ENCODE data around the gene CCL1.
"Not testable (repeated sequence)": the region's sequence is repeated elsewhere in the genome, so short reads cannot be mapped to it uniquely, and the experiment has no call there.

CCL1 gene

GRCh38 chr17:34358631-34359030 is 4.4 kb downstream of the CCL1 start:
- no peak overlapping the region for H3K4me3 ChIP-seq (ENCODE audit: low read length)
- TF ChIP-seq ZNF274 (IDR thresholded peaks at IDR 0.05; ENCODE audit: low read depth, low read length): no peak

DNA sequence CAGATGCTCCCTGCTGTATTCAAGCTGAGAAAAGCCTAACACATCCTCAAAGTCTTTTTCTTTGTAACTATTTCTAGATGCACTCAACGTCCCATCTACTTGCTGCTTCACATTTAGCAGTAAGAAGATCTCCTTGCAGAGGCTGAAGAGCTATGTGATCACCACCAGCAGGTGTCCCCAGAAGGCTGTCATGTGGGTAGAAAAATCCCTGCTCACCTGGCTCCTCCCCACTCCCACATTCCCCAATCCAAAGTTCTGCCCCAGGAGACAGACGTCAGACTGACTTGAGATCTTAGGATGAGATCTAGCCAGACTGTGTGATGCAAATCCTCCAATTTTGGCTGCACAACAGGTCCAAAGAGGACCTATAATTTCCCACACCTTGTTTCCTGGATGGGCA is 5.6 kb downstream of the CCL1 start:
- no peak for TF ChIP-seq ZNF274 (IDR thresholded peaks at IDR 0.05; ENCODE audit: low read depth, low read length)
- H3K4me3 ChIP-seq (ENCODE audit: low read length): no peak overlapping the region

DNA sequence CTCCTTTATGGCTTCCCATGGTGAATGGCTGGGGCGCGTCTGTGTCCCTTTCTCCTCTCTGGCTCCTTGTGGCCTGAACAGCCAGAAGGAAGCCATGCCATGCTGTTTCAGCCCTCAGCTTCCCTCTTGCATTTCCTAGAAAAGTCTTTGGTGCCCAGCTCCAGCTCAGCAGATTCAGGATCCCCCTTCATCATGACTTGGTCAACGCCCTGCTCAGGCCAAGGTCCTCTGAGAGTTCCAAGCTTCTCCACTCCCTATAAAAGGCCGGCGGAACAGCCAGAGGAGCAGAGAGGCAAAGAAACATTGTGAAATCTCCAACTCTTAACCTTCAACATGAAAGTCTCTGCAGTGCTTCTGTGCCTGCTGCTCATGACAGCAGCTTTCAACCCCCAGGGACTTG is 6.8 kb downstream of the CCL1 start, which contains the start of gene CCL13:
TSS of gene CCL13 (plus strand) at position 287 of the 400 bp plus-strand sequence. CDS start at position 334, 47 bp downstream.
- no peak for TF ChIP-seq ZNF274 (IDR thresholded peaks at IDR 0.05; ENCODE audit: low read depth, low read length)
- H3K4me3 ChIP-seq (ENCODE audit: low read length): no peak within 1 kb of the TSS

DNA sequence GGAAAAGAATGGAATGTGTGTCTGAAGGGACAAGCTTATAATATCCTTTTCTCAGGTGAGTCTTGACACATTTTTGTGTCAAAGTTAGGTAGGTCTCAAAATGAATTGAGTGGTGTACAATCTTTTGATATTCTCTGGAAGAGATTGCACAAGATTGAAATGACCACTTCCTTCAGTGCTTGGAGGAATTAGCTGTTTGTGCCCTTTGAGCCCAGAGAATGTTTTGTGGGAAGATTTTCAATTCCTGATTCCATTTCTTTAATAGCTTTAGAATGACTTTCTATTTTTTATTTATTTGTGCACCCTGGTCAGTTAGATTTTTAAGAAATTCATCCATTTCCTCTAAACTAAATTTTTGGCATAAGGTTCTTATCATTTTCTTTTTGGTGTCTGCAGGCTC is 8.4 kb downstream of the CCL1 start:
- TF ChIP-seq ZNF274 (IDR thresholded peaks at IDR 0.05; ENCODE audit: low read depth, low read length): no peak
- no peak overlapping the region for H3K4me3 ChIP-seq (ENCODE audit: low read length)

- no peak for TF ChIP-seq ZNF274 (IDR thresholded peaks at IDR 0.05; ENCODE audit: low read depth, low read length)
Observed at GRCh38 chr17:34352191-34352590, 10.8 kb downstream of the CCL1 start.

DNA sequence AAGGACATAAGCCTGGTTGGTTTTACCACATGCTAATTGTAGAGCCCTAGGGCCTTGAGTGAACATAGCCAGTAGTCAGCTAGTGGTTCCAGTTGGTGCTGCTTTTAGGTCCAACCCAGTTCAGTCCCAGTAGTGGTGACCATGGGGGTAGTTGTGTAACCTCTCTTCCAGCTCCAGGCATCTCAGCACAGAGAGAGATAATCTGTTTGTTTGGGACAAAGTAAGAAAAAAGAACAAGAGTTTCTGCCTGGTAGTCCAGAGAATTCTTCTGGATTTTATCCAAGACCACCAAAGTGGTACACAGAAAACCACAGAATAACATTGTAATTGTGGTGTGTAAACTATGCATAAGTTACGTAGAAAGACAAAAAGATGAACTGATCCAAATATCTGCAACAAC is 11.9 kb downstream of the CCL1 start:
- TF ChIP-seq ZNF274 (IDR thresholded peaks at IDR 0.05; ENCODE audit: low read depth, low read length): no peak

More at GRCh38 chr17:34352191-34352590, 10.8 kb downstream of the CCL1 start:
- H3K4me3 ChIP-seq (ENCODE audit: low read length): no peak overlapping the region

DNA sequence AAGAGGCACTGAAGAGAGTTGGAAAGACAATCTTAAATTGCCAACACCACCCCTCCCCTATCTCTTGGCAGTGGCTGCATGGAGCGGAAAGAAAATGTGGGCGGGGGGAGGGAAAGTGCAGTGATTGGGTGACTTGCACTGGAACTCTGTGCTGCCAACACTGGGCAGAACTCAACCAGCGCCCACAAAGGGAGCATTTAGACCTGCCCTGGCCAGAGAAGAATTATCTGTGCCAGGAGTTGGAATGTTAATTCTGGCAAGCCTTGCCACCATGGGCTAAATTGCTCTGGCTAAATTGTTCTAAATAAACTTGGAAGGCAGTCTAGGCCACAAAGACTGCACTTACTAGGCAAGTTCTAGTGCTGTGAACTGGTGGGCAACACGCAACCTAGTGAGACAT is 13.3 kb downstream of the CCL1 start:
- no peak for TF ChIP-seq ZNF274 (IDR thresholded peaks at IDR 0.05; ENCODE audit: low read depth, low read length)
- H3K4me3 ChIP-seq (ENCODE audit: low read length): no peak overlapping the region

More for the DNA sequence above, 11.9 kb downstream of the CCL1 start:
- H3K4me3 ChIP-seq (ENCODE audit: low read length): no peak overlapping the region

DNA sequence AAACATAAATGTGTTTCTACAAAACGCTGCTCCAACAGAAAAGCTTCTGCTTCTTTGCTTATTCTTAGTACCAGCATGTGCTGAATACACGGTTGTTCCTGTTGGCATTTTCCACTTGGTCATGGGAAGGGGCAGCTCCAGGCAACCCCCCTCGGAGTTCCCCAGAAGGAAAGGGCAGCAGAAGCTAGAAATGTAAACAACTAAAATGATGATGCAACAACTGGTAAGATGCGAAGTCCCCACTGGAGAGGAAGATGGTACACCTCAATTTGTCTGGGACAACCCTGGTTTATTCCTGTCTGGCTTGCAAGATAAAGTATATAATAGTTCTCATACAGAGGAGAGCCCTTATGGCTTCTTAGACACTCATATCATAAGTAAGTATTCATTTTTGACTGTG is 16.0 kb downstream of the CCL1 start:
- H3K4me3 ChIP-seq (ENCODE audit: low read length): no peak overlapping the region
- no peak for TF ChIP-seq ZNF274 (IDR thresholded peaks at IDR 0.05; ENCODE audit: low read depth, low read length)

DNA sequence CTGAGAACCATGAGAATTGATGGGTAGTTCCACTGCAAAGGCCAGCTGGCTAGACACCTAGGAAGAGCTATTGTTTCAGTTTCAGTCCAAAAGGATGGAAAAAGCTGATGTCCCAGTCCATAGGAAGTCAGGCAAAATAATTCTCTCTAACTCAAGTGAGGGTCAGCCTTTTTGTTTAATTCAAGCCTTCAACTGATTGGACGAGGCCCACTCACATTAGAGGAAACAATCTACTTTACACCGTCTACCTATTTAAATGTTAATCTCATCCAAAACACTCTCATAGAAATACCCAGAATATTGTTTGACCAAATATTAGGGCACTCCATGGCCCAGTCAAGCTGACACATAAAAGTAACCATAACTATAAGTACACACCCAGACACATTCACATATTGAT is 21.1 kb downstream of the CCL1 start:
- no peak overlapping the region for H3K4me3 ChIP-seq (ENCODE audit: low read length)
- TF ChIP-seq ZNF274 (IDR thresholded peaks at IDR 0.05; ENCODE audit: low read depth, low read length): no peak

DNA sequence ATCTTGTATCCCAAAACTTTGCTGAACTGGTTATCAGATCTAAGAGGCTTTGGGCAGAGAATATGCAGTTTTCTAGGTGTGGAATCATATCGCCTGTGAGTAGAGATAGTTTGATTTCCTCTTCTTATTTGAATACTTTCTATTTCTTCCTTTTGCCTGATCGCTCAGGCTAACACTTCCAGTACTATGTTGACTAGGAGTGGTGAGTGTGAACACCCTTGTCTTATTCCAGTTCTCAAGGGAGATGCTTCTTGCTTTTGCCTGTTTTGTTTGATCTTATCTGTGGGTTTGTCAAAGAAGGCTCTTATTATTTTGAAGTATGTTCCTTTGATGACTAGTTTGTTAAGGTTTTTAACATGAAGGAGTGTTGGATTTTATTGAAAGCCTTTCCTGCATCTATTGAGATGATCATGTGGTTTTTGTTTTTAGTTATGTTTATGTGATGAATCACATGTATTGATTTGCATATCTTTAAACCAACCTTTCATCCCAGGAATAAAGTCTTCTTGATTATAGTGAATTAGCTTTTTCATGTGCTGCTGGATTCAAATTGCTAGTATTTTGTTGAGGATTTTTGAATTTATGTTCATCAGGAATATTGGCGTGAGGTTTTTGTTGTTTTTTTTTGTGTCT is 23.8 kb downstream of the CCL1 start:
- TF ChIP-seq ZNF274 (IDR thresholded peaks at IDR 0.05; ENCODE audit: low read depth, low read length): no peak
- H3K4me3 ChIP-seq (ENCODE audit: low read length): no peak overlapping the region

DNA sequence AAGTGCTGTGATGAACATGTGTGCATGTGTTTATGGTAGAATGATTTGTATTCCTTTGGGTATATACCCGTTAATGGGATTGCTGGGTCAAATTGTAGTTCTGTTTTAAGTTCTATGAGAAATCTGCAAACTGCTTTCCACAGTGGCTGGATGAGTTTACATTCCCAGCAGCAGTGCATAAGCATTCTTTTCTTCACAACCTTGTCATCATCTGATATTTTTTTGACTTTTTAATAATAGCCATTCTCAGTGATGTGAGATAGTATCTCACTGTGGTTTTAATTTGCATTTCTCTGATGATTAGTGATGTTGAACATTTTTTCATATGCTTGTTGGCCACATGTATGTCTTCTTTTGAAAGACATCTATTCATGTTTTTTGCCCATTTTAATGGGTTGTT is 25.3 kb downstream of the CCL1 start:
- no peak for TF ChIP-seq ZNF274 (IDR thresholded peaks at IDR 0.05; ENCODE audit: low read depth, low read length)
- no peak overlapping the region for H3K4me3 ChIP-seq (ENCODE audit: low read length)

DNA sequence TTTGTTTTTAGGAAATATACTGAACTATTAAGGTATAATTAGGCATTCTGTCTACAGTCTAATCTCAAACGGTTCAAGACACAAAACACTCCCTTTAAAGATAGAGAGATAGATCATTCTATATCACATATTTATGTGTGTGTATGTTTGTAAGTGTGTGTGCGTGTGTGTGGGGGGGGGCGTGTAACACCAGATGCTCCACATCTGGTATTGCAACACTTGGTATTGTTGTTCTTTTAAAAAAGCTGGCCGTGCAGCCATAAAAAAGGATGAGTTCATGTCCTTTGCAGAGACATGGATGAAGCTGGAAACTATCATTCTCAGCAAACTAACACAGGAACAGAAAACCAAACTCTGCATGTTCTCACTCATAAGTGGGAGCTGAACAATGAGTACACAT is 35.5 kb downstream of the CCL1 start:
- not testable (repeated sequence) for H3K4me3 ChIP-seq (ENCODE audit: low read length)

- no peak for TF ChIP-seq ZNF274 (IDR thresholded peaks at IDR 0.05; ENCODE audit: low read depth, low read length)
- no peak overlapping the region for H3K4me3 ChIP-seq (ENCODE audit: low read length)
Observed at GRCh38 chr17:34321964-34322363, 41.1 kb downstream of the CCL1 start.

DNA sequence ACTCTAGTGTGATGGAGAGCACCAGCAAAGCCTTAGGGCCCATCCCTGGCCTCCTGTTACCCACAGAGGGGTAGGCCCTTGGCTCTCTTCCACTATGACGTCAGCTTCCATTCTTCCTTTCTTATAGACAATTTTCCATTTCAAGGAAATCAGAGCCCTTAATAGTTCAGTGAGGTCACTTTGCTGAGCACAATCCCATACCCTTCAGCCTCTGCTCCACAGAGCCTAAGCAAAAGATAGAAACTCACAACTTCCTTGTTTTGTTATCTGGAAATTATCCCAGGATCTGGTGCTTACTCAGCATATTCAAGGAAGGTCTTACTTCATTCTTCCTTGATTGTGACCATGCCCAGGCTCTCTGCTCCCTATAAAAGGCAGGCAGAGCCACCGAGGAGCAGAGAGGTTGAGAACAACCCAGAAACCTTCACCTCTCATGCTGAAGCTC is 44.0 kb downstream of the CCL1 start, which contains the start of gene CCL8:
TSS of gene CCL8 (plus strand) at position 397 of the 445 bp plus-strand sequence. CDS start 67 bp downstream, outside the sequence.
- no peak for TF ChIP-seq ZNF274 (IDR thresholded peaks at IDR 0.05; ENCODE audit: low read depth, low read length)
- H3K4me3 ChIP-seq (ENCODE audit: low read length): no peak within 1 kb of the TSS

- TF ChIP-seq ZNF274 (IDR thresholded peaks at IDR 0.05; ENCODE audit: low read depth, low read length): no peak
- no peak overlapping the region for H3K4me3 ChIP-seq (ENCODE audit: low read length)
Observed at GRCh38 chr17:34318474-34318873, 44.6 kb downstream of the CCL1 start.

- TF ChIP-seq ZNF274 (IDR thresholded peaks at IDR 0.05; ENCODE audit: low read depth, low read length): no peak
- peak overlapping the region; percentile 17; the same call in 1 of the 2 replicates for H3K4me3 ChIP-seq (ENCODE audit: low read length)
Observed at GRCh38 chr17:34314279-34314678, 48.8 kb downstream of the CCL1 start.
